ENCODE data around the gene CACNA2D1.

The CACNA2D1 gene

DNA sequence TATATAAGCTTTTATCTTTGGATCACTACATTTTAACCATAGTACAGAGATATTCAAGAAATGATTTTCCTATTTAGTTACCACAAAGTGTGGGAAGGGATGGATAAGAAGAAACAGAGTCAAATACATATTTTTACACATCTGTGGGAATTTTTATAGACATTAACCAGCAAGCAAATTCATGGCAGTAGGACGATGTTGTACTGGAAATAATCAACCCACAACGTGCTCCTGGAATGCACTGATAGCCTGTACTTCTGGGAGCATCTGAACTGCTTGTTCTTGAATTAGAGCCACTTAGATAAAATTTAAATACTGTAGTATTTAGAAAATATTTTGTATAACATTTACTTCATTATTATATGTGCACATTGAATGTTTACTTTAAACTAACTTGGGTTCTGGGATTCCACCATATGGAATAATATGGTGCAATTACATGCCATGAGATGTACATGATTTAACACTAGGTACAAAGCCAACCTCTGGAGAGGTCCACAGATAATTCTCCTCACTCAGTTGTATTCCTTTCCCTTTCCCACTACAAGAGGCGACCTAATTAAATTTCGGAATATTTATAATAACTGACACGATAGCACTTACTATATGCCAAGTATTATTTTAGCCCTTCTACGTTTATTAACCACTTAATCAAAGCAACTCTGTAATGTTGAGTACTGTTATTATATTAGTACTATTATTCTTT lies 508.8 kb downstream of the CACNA2D1 start:
- Mint-ChIP-seq H3K4me1 (no peaks in the 10 kb centered on the region), H3K9me3 (peaks cover 5% of the 10 kb centered on the region), H3K27me3 (no peaks in the 10 kb centered on the region), H3K36me3 (ENCODE audit: low read depth) (no peaks in the 10 kb centered on the region), H3K27ac (no peak overlapping the region), H3K4me3 (no peak overlapping the region)
- ATAC-seq (no peak), DNase-seq (no peak)

DNA sequence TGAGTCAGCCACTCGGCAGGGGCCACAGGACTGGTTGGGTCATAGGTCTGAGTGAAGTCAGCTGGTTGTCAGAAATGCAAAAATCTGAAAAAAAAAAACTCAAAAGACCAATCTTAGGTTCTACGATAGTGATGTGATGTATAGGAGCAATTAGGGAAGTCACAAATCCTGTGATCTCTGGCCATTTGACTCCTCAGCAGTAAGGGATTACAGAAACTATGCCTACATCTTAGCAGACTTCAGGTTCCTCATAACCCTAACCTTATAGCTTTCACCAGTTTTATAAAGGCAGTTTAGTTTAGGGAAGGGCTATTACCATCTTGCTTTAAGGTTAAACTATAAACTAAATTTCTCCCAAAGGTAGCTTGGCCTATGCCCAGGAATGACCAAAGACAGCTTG lies 510.6 kb downstream of the CACNA2D1 start:
- ATAC-seq (no peak), DNase-seq (no peak)
- H3K27ac Mint-ChIP-seq = no peak overlapping the region
- H3K4me1 Mint-ChIP-seq = no peaks in the 10 kb centered on the region
- no peak overlapping the region for H3K4me3 Mint-ChIP-seq
- H3K9me3 Mint-ChIP-seq = peaks cover 5% of the 10 kb centered on the region
- no peaks in the 10 kb centered on the region for H3K36me3 Mint-ChIP-seq (ENCODE audit: low read depth)
- H3K27me3 Mint-ChIP-seq = no peaks in the 10 kb centered on the region

DNA sequence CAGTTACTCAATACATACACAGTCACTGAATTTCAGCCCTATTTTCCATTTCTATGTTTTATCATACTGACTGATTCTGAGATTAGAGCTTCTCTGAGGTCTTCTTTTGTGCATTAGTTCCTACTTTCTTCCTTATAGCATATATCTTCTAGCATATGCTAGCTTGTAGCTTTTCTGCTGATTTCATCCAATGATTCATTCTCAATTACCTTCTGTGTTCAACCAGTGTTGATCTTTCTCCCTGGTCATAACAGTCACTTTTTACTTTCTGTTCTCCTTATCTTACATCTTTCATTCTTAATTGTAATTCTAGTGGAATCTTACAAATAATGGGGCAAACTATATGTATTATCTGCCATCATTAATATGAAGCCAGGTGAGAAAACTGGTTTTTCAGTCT lies 514.2 kb downstream of the CACNA2D1 start:
- Mint-ChIP-seq H3K36me3 (ENCODE audit: low read depth) (no peaks in the 10 kb centered on the region), H3K9me3 (peaks cover 5% of the 10 kb centered on the region), H3K4me1 (no peaks in the 10 kb centered on the region), H3K27ac (no peak overlapping the region), H3K27me3 (no peaks in the 10 kb centered on the region), H3K4me3 (no peak overlapping the region)
- DNase-seq (no peak), ATAC-seq (no peak)

DNA sequence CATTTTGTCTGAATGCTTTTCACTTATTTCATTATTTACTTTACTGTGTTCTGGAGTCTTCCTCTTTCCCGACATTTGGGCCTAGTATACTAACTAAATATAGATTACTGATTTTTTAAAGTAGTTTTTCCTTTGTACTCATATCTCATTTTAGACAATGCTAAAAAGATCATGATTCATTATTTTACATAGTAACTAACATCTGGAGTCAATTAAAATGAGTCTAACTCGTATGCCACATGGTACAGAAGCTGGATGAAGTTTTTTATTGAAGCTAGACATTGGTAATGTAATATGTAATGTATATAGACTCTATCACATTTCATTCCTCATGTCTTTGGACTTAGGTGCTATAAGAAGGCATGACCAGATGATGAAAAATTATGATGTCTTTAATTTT lies 517.4 kb downstream of the CACNA2D1 start:
- no peak overlapping the region for H3K4me3 Mint-ChIP-seq
- H3K27ac Mint-ChIP-seq = no peak overlapping the region
- H3K4me1 Mint-ChIP-seq = no peaks in the 10 kb centered on the region
- ATAC-seq (no peak), DNase-seq (no peak)
- no peaks in the 10 kb centered on the region for H3K36me3 Mint-ChIP-seq (ENCODE audit: low read depth)
- H3K9me3 Mint-ChIP-seq = no peaks in the 10 kb centered on the region
- H3K27me3 Mint-ChIP-seq = no peaks in the 10 kb centered on the region

DNA sequence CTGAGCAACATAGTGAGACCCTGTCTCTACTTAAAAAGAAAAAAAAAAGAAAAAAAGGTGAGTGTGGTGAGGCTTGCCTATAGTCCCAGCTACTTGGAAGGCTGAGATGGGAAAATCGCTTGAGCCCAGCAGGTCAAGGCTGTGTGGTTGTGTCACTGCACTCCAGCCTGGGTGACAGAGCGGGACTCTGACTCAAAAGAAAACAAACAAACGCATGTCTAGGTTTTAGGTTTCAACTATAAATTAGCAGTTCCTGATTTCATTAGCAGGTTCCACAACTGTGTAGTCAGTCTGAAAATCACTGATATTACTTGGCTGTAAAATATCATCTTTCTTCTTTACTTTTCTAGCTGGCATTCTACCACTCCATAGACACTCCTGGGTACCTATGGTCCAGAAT lies 518.0 kb downstream of the CACNA2D1 start:
- no peaks in the 10 kb centered on the region for H3K9me3 Mint-ChIP-seq
- no peak overlapping the region for H3K4me3 Mint-ChIP-seq
- DNase-seq (no peak), ATAC-seq (no peak)
- no peak overlapping the region for H3K27ac Mint-ChIP-seq
- no peaks in the 10 kb centered on the region for H3K27me3 Mint-ChIP-seq
- H3K4me1 Mint-ChIP-seq = no peaks in the 10 kb centered on the region
- H3K36me3 Mint-ChIP-seq (ENCODE audit: low read depth) = no peaks in the 10 kb centered on the region

DNA sequence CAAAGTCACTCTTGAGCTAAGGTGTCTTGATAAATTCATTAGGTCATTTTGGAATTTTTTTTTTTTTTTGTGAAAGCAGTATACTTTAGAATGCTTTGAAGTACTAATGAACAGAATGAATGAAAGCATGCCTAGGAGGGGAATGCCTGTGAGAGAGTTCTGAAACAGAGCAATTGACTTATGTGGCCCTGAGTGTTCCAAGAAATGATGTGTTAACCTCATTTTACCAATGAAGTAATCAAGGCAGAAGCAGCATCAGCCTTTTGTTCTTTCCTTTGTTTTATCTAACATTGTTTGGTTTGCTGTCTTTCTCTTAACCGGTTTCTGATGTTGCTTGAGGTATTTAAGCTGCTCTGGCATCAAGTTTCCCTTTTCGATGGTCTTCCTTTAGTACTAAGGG lies 519.1 kb downstream of the CACNA2D1 start:
- Mint-ChIP-seq H3K27me3 (no peaks in the 10 kb centered on the region), H3K9me3 (no peaks in the 10 kb centered on the region), H3K36me3 (ENCODE audit: low read depth) (no peaks in the 10 kb centered on the region), H3K27ac (no peak overlapping the region), H3K4me3 (no peak overlapping the region), H3K4me1 (no peaks in the 10 kb centered on the region)
- ATAC-seq (no peak), DNase-seq (no peak)

DNA sequence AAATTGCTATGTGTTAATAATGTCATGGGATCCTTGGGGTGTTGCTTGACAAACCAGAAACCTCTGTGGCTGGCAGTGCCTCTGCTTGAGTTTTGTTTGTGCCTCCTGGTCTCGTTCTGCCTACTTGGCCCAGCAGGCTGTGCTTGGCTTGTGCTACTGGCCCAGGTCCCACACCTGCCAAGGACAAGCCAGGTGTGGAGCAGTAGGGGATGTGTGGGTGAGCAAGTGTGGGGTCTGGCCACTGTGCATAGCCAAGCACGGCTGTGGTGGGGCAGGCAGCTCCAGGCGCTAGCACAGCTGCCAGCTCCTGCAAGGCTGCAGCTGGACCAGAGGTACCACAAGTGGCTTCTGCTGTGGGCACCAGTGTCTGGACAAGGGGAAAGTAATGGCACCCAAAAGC lies 524.1 kb downstream of the CACNA2D1 start:
- H3K4me3 Mint-ChIP-seq = no peak overlapping the region
- no peak for DNase-seq
- H3K27ac Mint-ChIP-seq = no peak overlapping the region
- ATAC-seq = no peak
- H3K9me3 Mint-ChIP-seq = peaks cover 7% of the 10 kb centered on the region
- no peaks in the 10 kb centered on the region for H3K27me3 Mint-ChIP-seq
- no peaks in the 10 kb centered on the region for H3K36me3 Mint-ChIP-seq (ENCODE audit: low read depth)
- no peaks in the 10 kb centered on the region for H3K4me1 Mint-ChIP-seq

DNA sequence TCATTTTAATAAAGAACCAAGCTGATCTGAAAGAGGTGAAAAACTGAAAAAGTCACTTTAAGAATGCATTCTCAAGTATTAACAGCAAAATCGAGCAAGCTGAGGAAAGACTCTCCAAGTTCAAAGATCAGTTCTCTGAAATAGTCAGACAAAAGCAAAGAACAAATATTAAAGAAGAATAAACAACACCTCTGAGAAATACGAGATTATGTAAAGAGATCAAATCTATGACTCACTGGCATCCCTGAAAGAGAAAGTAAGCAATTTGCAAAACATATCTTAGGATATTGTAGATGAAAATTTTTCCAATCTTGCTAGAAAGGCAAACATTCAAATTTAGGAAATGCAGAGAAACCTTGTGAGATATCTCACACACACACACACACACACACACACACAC lies 535.4 kb downstream of the CACNA2D1 start:
- Mint-ChIP-seq H3K36me3 (ENCODE audit: low read depth) (no peaks in the 10 kb centered on the region), H3K27ac (no peak overlapping the region), H3K27me3 (no peaks in the 10 kb centered on the region), H3K4me3 (no peak overlapping the region), H3K9me3 (peaks cover 16% of the 10 kb centered on the region), H3K4me1 (no peaks in the 10 kb centered on the region)
- no peak for DNase-seq
- ATAC-seq = no peak

DNA sequence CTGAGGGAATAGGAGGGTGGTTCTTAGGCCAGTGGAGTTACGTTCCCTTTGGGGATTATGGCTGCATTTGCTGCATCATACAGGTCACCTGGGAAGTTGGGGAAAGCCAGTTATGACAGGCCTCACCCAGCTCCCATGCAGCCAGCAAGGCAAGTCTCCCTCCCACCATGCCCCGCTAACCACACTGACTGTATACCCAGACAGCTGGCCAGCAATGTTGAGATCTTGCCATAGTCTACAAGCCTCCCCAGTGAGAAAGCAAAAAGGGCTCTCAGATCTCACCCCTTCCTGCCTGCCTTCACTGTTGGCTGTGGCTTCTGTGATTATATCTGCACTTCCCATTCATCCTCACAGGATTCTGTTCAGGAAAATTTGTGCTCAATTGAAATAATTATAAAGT lies 540.5 kb downstream of the CACNA2D1 start:
- H3K4me3 Mint-ChIP-seq = no peak overlapping the region
- no peaks in the 10 kb centered on the region for H3K4me1 Mint-ChIP-seq
- DNase-seq (no peak), ATAC-seq (no peak)
- peaks cover 17% of the 10 kb centered on the region for H3K9me3 Mint-ChIP-seq
- no peaks in the 10 kb centered on the region for H3K27me3 Mint-ChIP-seq
- no peaks in the 10 kb centered on the region for H3K36me3 Mint-ChIP-seq (ENCODE audit: low read depth)
- H3K27ac Mint-ChIP-seq = no peak overlapping the region

DNA sequence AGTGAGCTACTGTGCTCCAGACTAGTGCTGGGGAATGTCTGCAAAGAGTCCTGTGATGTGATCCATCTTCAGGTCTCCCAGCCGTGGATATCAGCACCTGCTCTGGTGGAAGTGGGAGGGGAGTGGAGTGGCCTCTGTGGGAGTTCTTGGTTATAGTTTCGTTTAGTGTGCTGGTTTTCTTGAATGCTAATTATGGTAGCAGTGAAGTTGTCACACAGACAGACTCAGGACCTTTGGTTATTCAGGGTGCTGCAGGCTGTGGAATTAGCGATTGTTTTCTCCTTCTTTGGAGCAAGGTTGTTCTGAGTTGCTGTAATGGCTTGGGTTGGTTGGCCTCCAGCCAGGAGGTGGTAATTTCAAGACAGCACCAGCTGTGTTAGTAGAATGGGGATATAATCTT lies 541.0 kb downstream of the CACNA2D1 start:
- Mint-ChIP-seq H3K36me3 (ENCODE audit: low read depth) (no peaks in the 10 kb centered on the region), H3K4me3 (no peak overlapping the region)

More for the DNA sequence above, 541.0 kb downstream of the CACNA2D1 start:
- Mint-ChIP-seq H3K9me3 (peaks cover 20% of the 10 kb centered on the region), H3K27me3 (no peaks in the 10 kb centered on the region), H3K4me1 (no peaks in the 10 kb centered on the region), H3K27ac (no peak overlapping the region)
- ATAC-seq = no peak
- DNase-seq = no peak
